Stimulated activated CD8-positive, alpha-beta memory T cell treated with anti-CD3 and anti-CD28 coated beads, Interleukin-4, amount 100 ng/mL, for 24 hours (primary cell): Measurements from ENCODE around the gene C9orf78.

ENCODE experiments used
- DNase-seq: peaks from one replicate; pipeline ENCODE4 v3.0.0-alpha.2; 2020; ENCODE audit warnings: low read depth

Gene C9orf78, protein sequence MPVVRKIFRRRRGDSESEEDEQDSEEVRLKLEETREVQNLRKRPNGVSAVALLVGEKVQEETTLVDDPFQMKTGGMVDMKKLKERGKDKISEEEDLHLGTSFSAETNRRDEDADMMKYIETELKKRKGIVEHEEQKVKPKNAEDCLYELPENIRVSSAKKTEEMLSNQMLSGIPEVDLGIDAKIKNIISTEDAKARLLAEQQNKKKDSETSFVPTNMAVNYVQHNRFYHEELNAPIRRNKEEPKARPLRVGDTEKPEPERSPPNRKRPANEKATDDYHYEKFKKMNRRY

DNA sequence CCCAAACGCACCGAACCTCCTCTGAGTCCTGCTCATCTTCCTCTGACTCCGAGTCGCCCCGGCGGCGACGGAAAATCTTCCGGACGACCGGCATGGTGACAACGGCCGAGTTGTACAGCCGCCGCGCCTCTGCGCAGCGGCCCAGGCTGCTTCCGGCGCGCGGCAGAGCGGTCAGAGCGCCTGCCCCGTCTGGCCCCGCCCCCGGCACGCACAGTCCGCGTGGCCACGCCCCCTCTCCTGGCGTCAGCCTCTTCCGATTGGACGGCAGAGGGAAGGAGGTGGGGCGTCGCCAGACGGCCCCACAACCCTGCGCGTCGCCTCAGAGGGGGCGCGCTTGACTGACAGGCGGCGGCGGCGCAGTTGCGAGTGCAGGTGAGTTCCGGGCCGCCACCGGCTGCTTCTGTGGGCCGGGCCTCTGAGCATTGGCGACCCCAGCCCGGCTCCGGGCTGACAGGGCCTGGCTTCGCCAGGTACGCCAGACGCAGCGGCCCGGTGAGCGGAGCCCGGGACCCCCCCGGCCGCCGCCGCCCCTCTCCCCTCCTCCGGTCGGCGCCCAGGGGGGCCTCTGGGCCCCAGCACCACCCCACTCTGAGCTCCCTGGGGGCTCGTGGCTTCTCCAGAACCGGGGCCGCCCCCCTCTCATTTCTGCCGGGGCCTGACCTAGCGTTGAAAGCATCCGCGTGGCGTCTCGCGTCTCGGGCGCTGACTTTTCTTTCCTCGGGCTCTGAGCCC, at the start of gene C9orf78, which contains the start of gene USP20:
Gene C9orf78 (minus strand): TSS at position 148 of the 732 bp plus-strand sequence. CDS start 54 bp downstream, at position 94.
Gene USP20 (plus strand): TSS at position 331 of the 732 bp plus-strand sequence. CDS start 17,098 bp downstream, outside the sequence.
- DNase-seq = peak; percentile 94

DNA sequence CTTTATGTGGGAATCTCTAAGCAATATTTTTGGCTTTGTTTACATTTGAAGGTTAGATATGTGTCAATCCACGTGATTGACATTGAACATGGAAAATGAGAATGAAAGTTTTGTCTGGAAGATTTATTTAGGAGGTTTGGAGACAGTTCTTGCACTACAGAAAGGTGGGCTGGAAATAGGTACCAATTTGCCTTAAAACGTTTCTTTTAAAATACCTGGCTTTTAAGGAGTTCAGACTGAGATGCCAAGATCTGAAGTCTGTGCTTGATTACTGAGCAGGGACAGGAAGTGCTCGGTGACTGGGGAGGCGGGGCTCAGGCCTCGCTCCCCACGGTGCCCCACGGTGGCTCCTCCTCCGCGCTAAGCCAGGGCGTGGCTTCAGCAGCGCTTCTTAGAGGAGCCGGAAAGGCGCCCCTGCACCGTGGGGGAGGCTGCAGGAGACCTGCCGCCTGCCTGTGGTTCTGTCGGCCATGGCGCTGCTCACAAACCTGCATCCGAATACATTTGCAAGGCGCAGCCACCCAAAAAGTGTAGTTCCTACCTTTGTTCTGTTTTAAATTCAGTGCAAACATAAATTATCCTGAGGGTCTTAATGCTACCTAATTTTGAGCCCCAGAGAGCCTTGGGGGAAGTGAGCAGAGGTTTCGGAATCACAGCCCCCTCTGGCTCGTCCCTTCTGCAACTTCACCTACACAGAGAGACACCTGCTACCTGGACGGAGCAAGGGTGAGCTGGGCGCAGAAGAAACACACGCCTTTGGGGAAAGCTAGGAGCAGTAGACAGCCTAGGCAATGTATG, 49.3 kb upstream of the C9orf78 start:
- peak; percentile 95 for DNase-seq

DNA sequence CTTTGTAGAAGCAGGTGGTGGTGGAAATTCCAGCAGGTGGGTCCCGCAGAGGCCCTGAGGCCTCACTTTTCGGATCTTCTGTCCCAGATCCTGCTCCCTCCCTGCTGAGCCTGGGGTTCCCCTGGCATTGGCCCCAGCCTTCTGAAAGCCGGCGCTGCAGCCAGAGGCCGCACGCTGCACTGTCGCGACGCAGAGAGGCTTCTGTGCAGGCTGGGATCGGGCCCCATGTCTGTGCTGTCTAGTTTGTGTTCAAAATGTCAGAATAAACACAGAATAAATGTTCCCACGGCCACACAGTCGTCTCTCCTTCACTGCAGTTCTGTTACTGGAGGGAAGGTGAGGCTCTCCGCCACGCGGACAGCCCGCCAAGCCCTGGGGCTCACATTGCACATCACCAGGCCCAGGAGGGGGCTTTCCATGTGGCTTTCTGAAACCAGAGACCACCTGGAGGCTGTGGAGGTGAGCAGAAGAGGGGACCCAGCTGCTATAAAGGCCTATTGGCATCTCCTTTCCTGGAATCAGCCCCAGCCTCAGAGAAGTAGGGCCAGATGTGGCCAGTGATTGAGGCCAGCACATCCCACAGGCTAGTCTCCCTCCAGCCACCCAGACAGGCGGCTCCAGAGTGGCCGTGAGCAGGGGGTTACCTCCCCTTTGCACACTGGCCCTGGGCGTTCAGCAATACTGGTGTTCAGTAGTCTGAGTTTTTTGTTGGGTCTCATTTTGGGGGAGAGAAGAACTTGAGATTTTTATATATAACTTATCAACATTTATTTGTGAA, 46.7 kb upstream of the C9orf78 start:
- no peak for DNase-seq

DNA sequence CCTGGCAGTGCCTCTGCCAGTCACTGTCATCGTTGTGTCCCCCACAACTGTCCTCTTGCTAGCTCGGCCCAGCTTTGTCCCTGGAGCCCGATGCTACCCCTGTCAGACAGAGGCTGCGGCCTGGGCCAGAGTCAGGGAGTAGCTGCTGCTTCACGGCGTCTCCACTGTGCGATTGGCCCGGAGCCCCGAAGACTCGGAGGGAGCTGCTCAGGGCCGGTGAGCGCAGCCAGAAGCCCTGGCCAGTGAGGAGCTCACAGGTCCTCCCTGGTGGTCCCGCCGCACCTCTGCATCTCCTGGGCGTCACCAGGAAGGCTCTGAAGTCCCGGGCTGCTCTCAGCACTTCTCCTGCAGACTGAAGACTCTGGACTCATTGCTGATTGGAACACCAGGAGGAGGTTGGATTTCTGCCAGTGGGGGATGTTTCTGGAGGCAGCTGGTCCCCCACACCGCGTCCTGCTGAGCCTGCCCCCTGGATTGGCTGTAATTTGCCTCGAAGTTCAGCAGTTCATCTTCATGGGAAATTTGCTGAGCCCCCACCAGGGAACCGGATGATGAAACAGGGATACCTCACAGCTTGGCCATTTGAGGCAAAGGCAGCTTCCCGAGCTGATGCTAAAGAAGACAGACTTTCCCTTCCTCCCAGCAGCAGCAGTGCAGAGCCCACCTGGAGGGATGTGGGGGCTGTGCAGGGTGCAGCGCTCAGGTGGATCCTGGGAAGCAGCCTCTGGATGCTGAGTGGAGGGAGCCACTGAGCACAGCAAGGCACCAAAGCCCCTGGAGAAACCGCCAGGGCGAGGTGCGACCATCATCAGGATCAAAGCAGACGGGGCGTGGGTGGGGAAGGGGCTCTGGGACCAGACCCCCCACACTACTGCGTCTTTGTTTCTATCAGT, 45.8 kb upstream of the C9orf78 start:
- DNase-seq = no peak

DNA sequence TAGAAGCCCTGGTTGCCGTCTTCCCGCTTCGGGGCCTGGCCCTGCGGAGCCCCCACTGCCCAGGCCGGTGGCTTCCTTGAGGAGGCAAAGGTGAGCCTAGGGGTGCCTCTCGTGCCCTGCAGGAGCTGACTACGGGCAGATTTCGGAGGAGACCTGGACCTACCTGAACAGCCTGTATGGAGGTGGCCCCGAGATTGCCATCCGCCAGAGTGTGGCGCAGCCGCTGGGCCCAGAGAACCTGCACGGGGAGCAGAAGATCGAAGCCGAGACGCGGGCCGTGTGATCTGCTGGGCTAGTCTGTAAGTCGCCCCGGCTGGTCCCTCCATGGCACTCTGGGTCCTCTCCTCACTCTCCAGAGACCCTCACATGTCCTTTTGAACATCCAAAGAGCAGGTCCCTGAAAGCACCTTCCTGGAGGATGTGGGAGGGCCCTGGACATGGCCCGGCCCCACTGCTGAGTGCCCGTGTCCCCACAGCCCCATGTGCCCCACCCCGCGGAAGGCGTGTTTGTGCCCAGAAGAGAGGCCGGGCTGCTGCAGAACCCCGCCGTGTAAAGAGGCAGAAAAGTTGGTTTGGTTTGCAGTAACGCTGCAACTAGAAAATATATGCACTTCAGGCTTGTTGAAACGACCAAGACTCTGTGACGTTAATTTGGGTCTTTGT, 45.0 kb upstream of the C9orf78 start:
- no peak for DNase-seq

DNA sequence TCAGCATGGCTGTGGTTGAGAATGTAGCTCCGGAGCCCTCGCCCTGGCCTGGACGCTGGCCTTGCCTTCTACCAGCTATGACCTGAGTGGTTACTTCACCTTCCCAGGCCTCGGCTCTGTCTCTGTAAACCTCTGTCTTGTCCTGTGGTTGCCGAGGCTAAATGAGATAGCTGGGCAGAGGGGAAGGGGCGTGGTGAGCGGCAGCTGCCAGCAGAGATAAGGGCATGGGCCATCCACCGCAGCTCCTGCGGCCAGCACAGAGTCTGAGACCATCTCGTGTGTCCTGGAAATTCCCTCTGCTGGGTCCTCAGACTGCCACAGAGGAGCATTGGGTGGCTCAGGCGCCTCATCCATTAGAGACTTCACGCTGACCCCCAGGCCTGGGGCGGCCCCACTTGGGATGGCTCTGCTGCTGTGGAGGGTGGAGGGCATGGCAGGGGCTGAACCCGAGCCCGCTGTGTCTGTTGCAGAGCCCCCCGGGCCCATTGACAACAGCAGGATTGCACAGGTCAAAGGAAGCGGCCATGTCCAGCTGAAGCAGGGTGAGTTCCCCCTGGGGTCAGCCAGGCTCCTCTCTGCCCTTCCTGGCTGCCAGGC, 44.1 kb upstream of the C9orf78 start:
- no peak for DNase-seq

DNA sequence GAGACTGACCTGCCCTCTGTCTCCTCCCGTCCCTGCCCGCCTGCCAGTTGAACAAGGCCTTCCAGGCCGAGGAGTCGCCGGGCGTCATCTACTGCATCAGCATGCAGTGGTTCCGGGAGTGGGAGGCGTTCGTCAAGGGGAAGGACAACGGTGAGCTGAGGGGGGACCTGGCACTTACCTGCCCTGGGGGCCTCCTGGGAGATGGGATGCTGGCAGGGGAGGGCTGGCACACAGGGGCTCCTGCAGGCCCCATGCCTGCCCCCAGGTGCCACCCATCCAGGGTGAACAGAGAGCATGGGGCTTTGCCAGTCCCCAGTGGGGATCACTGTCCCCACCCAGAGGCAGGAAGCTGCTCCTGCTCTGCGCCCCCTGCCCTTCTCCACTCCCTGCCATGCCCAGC, 43.2 kb upstream of the C9orf78 start:
- no peak for DNase-seq

DNA sequence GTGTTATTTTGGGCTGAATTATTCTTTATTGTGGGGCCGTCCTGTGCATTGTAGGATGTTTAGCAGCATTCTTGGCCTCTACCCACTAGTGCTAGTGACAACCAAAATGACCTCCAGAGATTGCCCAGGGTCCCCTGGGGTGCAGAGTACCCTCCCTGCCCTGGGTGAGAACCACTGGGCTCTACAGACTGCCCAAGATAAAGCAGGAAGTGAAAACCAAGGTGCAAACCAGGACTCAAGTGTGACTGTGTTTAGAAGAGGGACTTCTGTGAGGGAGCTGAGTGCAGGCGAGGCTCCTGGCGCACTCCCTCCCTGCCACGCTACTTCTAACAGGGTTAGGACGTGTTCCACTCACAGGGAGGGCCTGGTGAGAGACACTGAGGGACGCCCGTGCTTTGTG, 41.7 kb upstream of the C9orf78 start:
- DNase-seq = no peak

DNA sequence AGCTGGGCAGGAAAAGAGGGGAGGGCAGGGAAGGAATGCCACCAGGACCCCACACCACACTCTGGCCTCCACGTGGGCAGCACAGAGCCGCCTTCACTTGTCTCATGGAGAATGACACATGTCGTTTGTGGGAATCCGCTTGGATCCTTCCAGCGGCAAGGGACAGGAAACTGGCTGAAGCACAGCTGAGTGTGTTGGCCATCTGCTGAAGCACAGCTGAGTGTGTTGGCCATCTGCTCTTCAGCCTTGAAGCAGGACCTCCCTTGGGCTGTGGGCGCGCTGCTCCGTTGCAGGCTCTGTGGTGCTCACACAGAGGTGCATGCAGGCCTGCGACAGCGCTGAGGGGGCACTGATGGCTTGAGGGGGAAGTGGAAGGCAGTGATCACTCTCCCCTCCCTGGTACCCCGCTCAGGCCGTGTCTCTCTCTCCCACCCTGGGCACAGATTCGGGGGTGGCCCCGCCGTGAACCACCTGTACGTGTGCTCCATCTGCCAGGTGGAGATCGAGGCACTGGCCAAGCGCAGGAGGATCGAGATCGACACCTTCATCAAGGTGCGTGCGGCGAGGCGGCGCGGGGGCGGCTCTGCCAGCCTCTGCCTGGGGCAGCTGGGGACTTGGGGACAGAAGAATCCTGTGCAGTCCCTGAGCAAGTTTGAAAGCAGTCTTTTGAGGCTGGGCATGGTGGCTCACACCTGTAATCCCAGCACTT, 40.8 kb upstream of the C9orf78 start:
- DNase-seq = no peak

DNA sequence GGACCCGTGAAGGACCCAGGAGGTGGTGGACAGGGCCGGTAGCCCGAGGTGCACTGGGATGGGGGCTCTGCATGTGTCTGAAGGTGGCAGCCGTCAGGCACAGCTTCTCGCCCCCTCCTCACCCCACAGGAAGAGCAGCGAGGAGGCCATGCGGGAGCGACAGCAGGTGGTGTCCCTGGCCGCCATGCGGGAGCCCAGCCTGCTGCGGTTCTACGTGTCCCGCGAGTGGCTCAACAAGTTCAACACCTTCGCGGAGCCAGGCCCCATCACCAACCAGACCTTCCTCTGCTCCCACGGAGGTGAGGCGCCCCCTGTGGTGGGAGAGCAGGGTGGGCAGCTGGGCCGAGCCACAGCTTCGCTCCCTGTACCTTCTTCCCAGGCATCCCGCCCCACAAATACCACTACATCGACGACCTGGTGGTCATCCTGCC, 40.1 kb upstream of the C9orf78 start:
- no peak for DNase-seq

DNA sequence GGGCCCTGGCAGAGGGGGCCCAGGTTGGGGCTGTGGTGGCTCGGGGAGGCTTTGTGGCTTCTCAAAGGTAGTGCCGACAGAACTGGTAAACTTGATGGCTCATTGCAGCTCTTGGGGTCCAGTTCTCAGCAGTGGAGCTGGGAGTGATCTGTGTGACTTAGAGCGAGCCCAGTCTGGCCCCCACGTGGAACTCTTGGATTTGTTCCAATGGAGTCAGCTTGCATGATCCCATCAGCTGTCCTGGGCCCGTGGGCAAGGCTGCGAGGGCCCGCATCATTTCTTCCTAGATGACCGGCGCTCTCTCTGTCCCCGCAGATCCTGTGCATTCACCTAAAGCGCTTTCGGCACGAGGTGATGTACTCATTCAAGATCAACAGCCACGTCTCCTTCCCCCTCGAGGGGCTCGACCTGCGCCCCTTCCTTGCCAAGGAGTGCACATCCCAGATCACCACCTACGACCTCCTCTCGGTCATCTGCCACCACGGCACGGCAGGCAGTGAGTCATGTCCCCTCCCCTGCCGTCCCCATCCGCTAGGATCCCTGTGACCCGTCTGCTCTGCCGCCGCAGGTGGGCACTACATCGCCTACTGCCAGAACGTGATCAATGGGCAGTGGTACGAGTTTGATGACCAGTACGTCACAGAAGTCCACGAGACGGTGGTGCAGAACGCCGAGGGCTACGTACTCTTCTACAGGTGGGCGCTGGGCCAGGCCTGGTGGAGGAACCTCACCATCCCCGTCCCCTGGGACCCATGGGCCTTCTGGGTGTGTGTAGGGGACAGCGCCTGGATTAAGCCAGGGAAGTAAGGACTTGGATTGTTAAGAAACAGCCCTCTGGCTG, 39.4 kb upstream of the C9orf78 start:
- no peak for DNase-seq

DNA sequence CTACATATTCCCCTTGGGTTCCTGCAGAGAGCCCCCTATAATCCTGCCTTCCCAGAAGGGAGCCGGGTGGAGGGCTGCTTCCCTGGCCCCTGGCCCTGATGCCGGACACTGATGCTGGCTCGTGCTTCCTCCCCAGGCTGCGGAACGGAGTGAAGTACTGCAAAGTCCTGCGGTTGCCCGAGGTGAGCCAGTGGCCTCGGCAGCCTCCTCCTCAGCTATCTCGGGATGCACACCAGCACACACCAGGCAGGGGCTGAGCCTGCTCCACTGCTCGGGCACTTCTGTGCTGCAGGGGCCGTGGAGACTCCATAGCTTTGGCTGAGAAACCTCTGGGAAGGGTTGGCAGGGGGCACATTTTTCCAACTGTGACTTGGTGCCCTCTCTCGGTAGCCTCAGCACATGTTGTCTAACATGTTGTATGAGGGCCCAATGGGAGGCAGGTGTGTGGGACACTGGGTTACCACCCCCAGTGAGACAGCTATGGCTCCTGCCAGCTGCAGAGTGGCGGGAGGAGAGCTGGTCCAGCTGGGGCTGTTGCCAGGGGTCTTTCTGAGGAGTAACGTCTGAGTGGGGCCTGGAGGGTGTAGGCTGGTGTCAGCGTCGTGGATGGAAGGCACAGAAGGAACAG, 38.6 kb upstream of the C9orf78 start:
- no peak for DNase-seq

DNA sequence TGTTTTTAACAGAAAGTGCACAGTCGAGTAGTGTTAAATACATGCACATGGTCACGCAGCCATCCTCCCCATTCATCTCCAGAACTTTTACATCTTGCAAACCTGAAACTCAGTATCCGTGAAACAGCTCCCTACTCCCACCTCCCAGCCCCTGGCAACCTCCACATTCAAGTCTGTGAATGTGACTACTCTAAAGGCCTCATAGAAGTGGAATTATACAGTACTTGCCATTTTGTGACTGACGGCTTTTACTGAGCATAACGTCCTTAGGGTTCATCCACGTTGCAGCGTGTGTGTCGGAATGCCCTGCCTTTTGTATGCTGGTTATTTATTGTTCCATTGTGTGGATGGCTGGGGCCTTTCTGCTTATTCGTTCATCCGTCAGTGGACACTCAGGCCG, 36.0 kb upstream of the C9orf78 start:
- DNase-seq = no peak

DNA sequence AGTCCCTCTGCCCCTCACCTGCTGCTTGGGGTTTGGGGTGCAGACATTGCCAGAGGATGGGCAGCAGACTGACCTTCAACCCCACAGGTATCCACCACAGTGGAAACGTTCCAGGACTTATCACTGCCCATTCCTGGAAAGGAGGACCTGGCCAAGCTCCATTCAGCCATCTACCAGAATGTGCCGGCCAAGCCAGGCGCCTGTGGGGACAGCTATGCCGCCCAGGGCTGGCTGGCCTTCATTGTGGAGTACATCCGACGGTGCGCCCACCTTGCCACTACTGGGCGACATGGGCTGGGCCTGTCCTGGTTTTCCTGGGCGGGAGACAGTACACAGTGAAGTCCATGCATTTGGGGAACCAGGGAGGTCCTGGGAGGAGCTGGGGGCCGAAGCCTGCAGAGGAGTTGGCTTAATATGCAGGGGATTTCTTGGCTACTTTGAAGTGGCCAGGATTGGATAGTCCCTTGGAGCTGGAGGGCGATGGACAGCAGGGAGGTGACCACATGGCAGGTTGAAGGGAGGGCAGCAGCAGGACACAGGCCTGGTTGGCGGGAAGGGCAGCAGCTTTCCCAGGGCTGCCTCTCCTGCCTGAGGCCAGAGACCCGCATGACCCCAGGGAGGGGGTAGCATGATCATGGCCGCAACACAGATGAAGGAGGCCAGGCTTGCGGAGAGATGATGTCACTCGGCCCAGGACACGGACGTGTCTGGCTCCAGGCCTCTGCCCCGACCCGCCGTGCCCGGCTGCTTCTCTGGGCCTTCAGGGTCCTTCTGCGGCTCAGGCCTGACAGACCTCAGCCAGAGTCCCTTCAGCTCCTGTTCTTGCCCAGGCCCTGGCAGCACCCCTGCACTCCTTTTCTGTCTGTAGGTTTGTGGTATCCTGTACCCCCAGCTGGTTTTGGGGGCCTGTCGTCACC, 34.8 kb upstream of the C9orf78 start:
- no peak for DNase-seq

DNA sequence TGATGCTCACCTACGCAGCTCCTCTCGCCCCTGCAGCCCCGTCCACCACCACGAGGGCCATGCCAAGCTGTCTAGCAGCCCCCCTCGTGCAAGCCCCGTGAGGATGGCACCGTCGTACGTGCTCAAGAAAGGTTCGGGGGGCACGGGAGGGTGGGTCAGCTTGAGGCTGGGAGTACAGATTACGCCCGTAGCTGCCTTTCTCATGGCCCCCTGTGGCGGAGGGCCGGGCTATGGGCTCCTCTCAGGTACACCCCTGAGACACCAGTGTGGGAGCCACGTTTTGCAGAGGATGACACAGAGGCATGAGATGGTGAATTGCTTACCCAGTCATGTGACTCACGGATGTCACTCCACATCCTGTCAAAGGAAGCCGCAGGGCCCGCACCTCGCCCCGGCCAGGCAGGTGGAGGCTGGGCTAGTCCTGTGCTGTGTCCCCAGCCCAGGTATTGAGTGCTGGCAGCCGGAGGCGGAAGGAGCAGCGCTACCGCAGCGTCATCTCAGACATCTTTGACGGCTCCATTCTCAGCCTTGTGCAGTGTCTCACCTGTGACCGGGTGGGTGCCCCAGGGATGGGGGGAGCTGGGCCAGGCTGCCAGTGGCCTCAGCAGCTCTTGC, 33.9 kb upstream of the C9orf78 start:
- DNase-seq = peak; percentile 76
